HG03558 (cell line): ENCODE data around the gene MAGEA12.
"Not testable (repeated sequence)": the region's sequence is repeated elsewhere in the genome, so short reads cannot be mapped to it uniquely, and the experiment has no call there.

Experiments used
- ATAC-seq: cut with Tn5 transposase; IDR thresholded peaks from one replicate; pipeline ENCODE4 v1.9.1; 2021; ENCODE audit warnings: moderate number of reproducible peaks; ENCODE audit not compliant: unreplicated experiment; ENCODE audit errors: extremely low read depth

The MAGEA12 gene

DNA sequence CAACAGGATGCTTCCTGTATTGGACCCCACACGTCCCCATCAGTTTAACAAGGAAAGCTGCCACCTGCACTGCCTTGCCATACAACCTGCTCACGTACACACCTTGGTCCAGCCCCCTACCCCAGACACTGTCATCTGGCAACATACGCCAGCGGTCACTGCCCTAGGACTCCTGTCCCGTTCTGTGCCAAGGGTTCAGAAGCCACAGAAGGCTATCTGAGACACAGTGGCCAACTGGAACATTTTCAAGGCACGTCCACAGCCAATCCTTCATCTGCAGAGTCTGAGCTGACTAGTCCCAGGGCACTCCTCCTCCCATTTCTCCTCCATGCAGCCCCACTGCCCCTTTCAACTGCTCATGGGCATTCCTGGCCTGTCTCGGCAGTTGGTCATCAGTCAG, 28.0 kb downstream of the MAGEA12 start:
- ATAC-seq, result not testable (repeated sequence)

DNA sequence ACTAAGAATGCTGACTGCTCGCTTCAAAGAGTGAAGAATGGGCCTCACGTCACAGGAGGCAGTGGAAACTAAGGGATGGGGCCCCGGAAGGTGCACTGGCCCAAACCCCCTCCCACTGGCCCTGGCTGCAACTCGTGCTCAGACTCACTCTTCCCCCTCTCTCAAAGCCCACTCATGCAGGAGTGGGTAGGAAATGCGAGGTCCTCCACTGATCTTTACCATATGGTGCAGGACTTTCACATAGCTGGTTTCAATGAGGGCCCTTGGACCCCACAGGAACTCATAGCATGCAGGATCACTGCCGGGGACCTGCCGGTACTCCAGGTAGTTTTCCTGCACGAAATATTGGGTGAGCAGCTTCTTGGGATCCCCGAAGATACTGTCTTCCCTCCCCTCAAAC, 33.0 kb downstream of the MAGEA12 start:
- ATAC-seq, result not testable (repeated sequence)

DNA sequence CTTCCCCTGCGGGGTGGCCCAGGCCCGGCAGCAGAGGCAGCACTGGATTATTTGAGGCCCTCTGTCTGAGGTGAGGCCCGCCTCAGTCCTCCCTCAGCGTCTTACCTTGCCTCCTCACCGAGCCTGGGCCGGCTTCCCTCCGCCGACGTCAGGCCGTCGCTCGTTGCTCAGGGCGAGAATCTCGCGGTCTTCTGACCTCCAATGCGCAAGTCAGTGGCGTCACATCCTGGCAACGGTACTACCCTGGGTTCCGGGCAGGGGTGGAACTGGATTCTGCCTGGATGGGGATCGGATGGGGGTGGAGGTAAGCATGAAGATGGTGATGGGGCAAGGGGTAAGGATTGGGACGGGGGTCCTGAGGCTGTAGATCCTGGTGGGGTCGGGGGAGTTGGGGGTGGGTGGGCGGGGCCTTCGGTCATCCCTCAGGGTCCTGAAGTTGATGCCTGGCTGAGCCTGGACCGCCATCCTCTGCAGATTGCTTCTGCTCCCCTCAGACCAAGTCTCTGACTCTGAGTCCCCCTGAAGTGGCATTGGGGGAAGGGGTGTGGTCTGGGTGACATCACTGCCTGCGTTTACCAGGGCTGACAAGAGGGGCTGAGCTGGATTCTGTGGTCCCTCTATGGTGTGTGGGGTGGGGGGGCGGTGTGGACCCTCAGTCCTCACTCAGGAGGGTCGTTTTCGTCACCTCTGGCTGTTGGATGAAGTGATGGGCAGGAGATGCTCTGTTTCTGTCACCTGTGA, 36.2 kb downstream of the MAGEA12 start, which contains the start of gene MAGEA6:
MAGEA6 (minus strand) TSS at position 141 of the 741 bp plus-strand sequence. CDS start 2,039 bp downstream, outside the sequence.
- ATAC-seq, result not testable (repeated sequence)

DNA sequence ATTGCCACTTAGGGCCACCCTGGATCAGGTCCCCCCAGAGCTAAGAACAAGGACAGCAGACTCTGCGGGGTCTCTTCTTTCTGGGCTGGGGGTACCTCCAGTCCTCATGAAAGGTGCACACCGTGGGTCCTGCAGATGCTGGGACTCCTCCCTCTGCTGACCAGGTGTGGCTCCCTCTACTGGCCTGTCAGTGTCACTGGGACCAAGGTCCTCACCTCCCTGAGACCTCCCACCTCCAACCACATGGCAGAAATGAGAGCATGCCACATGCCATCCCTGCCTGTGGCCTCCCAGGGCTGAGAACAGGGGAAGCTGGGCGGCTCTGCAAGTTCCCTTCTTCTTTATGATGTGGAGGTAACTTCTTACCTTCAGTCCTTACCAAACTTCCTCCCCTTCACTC, 53.5 kb downstream of the MAGEA12 start:
- ATAC-seq, result not testable (repeated sequence)
